ENCODE results near the gene RARB.

DNA sequence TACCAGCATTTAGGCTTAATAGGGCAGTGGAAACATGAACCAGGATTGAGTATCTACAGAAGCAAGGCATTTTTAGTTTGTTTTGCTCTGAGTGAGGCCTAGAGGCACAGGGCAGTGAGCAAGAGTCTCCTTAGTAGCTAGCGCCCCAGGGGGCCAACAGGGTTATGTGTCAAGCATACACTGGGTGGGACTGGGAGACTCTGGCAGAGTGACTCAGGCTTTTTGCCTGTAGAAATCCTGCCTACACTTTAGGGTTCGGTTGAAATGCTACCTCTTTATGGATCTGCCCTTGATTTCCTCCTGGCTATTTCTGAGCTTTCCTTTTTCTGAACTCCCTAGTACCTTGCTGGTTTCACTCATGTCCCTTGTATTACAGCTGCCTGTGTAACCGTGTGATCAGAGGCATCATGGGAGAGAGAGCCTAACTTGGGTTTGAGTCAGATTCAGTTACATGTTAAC is 164.5 kb downstream of the RARB start:
- TF ChIP-seq, protein P1, sequence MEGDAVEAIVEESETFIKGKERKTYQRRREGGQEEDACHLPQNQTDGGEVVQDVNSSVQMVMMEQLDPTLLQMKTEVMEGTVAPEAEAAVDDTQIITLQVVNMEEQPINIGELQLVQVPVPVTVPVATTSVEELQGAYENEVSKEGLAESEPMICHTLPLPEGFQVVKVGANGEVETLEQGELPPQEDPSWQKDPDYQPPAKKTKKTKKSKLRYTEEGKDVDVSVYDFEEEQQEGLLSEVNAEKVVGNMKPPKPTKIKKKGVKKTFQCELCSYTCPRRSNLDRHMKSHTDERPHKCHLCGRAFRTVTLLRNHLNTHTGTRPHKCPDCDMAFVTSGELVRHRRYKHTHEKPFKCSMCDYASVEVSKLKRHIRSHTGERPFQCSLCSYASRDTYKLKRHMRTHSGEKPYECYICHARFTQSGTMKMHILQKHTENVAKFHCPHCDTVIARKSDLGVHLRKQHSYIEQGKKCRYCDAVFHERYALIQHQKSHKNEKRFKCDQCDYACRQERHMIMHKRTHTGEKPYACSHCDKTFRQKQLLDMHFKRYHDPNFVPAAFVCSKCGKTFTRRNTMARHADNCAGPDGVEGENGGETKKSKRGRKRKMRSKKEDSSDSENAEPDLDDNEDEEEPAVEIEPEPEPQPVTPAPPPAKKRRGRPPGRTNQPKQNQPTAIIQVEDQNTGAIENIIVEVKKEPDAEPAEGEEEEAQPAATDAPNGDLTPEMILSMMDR (conservative IDR thresholded peaks at IDR 0.05; ENCODE audit: low read depth, low read length): no peak
- no peak for TF ChIP-seq EZH2 (IDR thresholded peaks at IDR 0.05; ENCODE audit: borderline replicate concordance, low read depth, low read length, poor library complexity, severe bottlenecking)
